H9 (cell line): ENCODE measurements around the gene ST6GALNAC6. TPM values are rescaled to one million over a fixed set of nuclear protein-coding genes. Genes with fewer than 3 reads are reported as not detected.

Experiments used
- DNase-seq: peaks from one replicate; pipeline ENCODE4 v3.0.0-alpha.2; 2017
- H2AFZ ChIP-seq: one replicate; pipeline ENCODE4 v1.6.1; 2013; ENCODE audit warnings: mild to moderate bottlenecking, low read length, control low read depth, moderate library complexity
- H2AK5ac ChIP-seq: 2 replicates; pipeline ENCODE4 v1.6.1; 2013; ENCODE audit warnings: low read length, control low read depth, mixed read lengths; ENCODE audit not compliant: insufficient read length
- H2BK120ac ChIP-seq: one replicate; pipeline ENCODE4 v1.6.1; 2013; ENCODE audit warnings: low read depth, mild to moderate bottlenecking, low read length, control low read depth, inconsistent platforms; ENCODE audit not compliant: poor library complexity, severe bottlenecking
- H2BK12ac ChIP-seq: 2 replicates; pipeline ENCODE4 v1.6.1; 2013; ENCODE audit warnings: low read length, control low read depth, mixed read lengths, low read depth; ENCODE audit not compliant: insufficient read length
- H2BK15ac ChIP-seq: 2 replicates; pipeline ENCODE4 v1.6.1; 2013; ENCODE audit warnings: low read depth, low read length, control low read depth
- H2BK20ac ChIP-seq: one replicate; pipeline ENCODE4 v1.6.1; 2013; ENCODE audit warnings: low read depth, mild to moderate bottlenecking, low read length, control low read depth, inconsistent platforms; ENCODE audit not compliant: poor library complexity, severe bottlenecking
- H2BK5ac ChIP-seq: 2 replicates; pipeline ENCODE4 v1.6.1; 2013; ENCODE audit warnings: low read length, control low read depth, mixed read lengths; ENCODE audit not compliant: insufficient read length
- H3K14ac ChIP-seq: 2 replicates; pipeline ENCODE4 v1.6.1; 2013; ENCODE audit warnings: low read length, control low read depth; ENCODE audit not compliant: insufficient read depth
- H3K18ac ChIP-seq: 2 replicates; pipeline ENCODE4 v1.6.1; 2013; ENCODE audit warnings: low read depth, mild to moderate bottlenecking, mixed read lengths, low read length, control low read depth; ENCODE audit not compliant: insufficient read length
- H3K23ac ChIP-seq: 2 replicates; pipeline ENCODE4 v1.6.1; 2013; ENCODE audit warnings: low read length, control low read depth, mixed read lengths, low read depth; ENCODE audit not compliant: insufficient read length
- H3K23me2 ChIP-seq: 2 replicates; pipeline ENCODE4 v1.6.1; 2013; ENCODE audit warnings: low read depth, mild to moderate bottlenecking, mixed read lengths, low read length, control low read depth; ENCODE audit not compliant: insufficient read length, poor library complexity, severe bottlenecking
- H3K27ac ChIP-seq: 2 replicates; pipeline ENCODE4 v1.5.1; 2013; ENCODE audit warnings: low read length, control low read depth, mixed read lengths, low read depth; ENCODE audit not compliant: insufficient read length
- H3K27me3 ChIP-seq: 2 replicates; pipeline ENCODE4 v1.6.1; 2013; ENCODE audit warnings: low read length, control low read depth, inconsistent platforms; ENCODE audit not compliant: insufficient read depth
- H3K4ac ChIP-seq: 2 replicates; pipeline ENCODE4 v1.6.1; 2013; ENCODE audit warnings: low read depth, mild to moderate bottlenecking, control low read depth, inconsistent platforms, low read length, moderate library complexity
- H3K4me1 ChIP-seq: 2 replicates; pipeline ENCODE4 v1.6.1; 2013; ENCODE audit warnings: low read length, control low read depth, inconsistent platforms; ENCODE audit not compliant: insufficient read depth
- H3K4me2 ChIP-seq: 2 replicates; pipeline ENCODE4 v1.6.1; 2013; ENCODE audit warnings: low read length, control low read depth, mixed read lengths; ENCODE audit not compliant: insufficient read length, insufficient read depth
- H3K56ac ChIP-seq: 2 replicates; pipeline ENCODE4 v1.6.1; 2013; ENCODE audit warnings: low read depth, mild to moderate bottlenecking, mixed read lengths, low read length, control low read depth; ENCODE audit not compliant: insufficient read length
- H3K79me1 ChIP-seq: 2 replicates; pipeline ENCODE4 v1.6.1; 2013; ENCODE audit warnings: low read depth, mild to moderate bottlenecking, moderate library complexity, low read length, control low read depth, inconsistent platforms; ENCODE audit not compliant: insufficient read depth, poor library complexity, severe bottlenecking
- H3K79me2 ChIP-seq: 2 replicates; pipeline ENCODE4 v1.6.1; 2013; ENCODE audit warnings: low read length, control low read depth, inconsistent platforms; ENCODE audit not compliant: insufficient read depth
- H3K9ac ChIP-seq: 2 replicates; pipeline ENCODE4 v1.6.1; 2013; ENCODE audit warnings: low read length, control low read depth, mixed read lengths; ENCODE audit not compliant: insufficient read length; ENCODE audit errors: extremely low read depth
- H3K9me3 ChIP-seq: one replicate; pipeline ENCODE4 v1.6.1; 2013; ENCODE audit warnings: low read depth, low read length, inconsistent platforms; ENCODE audit not compliant: control insufficient read depth
- H3T11ph ChIP-seq: one replicate; pipeline ENCODE4 v1.6.1; 2013; ENCODE audit warnings: mild to moderate bottlenecking, low read length, control low read depth, inconsistent platforms
- H4K20me1 ChIP-seq: one replicate; pipeline ENCODE4 v1.6.1; 2013; ENCODE audit not compliant: control insufficient read depth, insufficient read length, insufficient read depth
- H4K5ac ChIP-seq: 2 replicates; pipeline ENCODE4 v1.6.1; 2013; ENCODE audit warnings: low read depth, mild to moderate bottlenecking, mixed read lengths, low read length, control low read depth; ENCODE audit not compliant: insufficient read length
- H4K8ac ChIP-seq: replicated peaks from 2 replicates; pipeline ENCODE4 v1.6.1; 2013; ENCODE audit warnings: low read length, control low read depth, mixed read lengths, low read depth; ENCODE audit not compliant: insufficient read length
- H4K91ac ChIP-seq: 2 replicates; pipeline ENCODE4 v1.6.1; 2013; ENCODE audit warnings: low read depth, mild to moderate bottlenecking, moderate library complexity, mixed read lengths, low read length, control low read depth; ENCODE audit not compliant: insufficient read length
- H3K27ac Mint-ChIP-seq, 3 experiments: 2 replicates in 2 of 3; 3 replicates in 1 of 3; pipeline ENCODE4 v1.8.0; 2020 to 2021; ENCODE audit warnings: mixed read lengths in 3 of 3, mild to moderate bottlenecking in 1 of 3, moderate library complexity in 1 of 3
- H3K27me3 Mint-ChIP-seq: 2 replicates; pipeline ENCODE4 v1.8.0; 2021; ENCODE audit warnings: low read depth, mild to moderate bottlenecking, moderate library complexity, mixed read lengths
- H3K36me3 Mint-ChIP-seq, 3 experiments: 2 replicates in 2 of 3; 3 replicates in 1 of 3; pipeline ENCODE4 v1.8.0; 2020 to 2021; ENCODE audit warnings: low read depth in 3 of 3, mixed read lengths in 3 of 3; ENCODE audit not compliant: insufficient read depth in 1 of 3
- H3K4me1 Mint-ChIP-seq, 2 experiments: 2 replicates each; pipeline ENCODE4 v1.8.0; 2020; ENCODE audit warnings: mixed read lengths in 2 of 2
- H3K4me3 Mint-ChIP-seq, 2 experiments: 2 replicates in 1 of 2; 3 replicates in 1 of 2; pipeline ENCODE4 v1.8.0; 2020 to 2021; ENCODE audit warnings: mild to moderate bottlenecking in 2 of 2, mixed read lengths in 2 of 2, moderate library complexity in 1 of 2
- H3K9me3 Mint-ChIP-seq, 2 experiments: 2 replicates in 1 of 2; 3 replicates in 1 of 2; pipeline ENCODE4 v1.8.0; 2020; ENCODE audit warnings: mild to moderate bottlenecking in 2 of 2, mixed read lengths in 2 of 2, moderate library complexity in 1 of 2
- WGBS: extraction: QIAGEN DNeasy Blood & Tissue Kit; methylation state at CpG from one replicate; pipeline ENCODE4 v1.1.7; 2013; ENCODE audit warnings: missing lambda C conversion rate, low lambda C conversion rate, mixed read lengths; ENCODE audit not compliant: insufficient read length; ENCODE audit errors: extremely low coverage; 5-methylcytosine and 5-hydroxymethylcytosine counted together
- total RNA-seq: library from RNA; stranded (reverse); gene quantifications from 2 replicates; pipeline ENCODE4 v1.2.1, GENCODE V29; 2021
- TF ChIP-seq, protein P1 (sequence below): fragments of 200-600 bp; sonication (generic); conservative IDR thresholded peaks from 3 replicates; pipeline ENCODE4 v1.8.0; 2021; ENCODE audit warnings: antibody characterized with exemption, mild to moderate bottlenecking

The ST6GALNAC6 gene
- total RNA-seq, 1 experiment from 2014 or later, result 29.8 TPM

DNA sequence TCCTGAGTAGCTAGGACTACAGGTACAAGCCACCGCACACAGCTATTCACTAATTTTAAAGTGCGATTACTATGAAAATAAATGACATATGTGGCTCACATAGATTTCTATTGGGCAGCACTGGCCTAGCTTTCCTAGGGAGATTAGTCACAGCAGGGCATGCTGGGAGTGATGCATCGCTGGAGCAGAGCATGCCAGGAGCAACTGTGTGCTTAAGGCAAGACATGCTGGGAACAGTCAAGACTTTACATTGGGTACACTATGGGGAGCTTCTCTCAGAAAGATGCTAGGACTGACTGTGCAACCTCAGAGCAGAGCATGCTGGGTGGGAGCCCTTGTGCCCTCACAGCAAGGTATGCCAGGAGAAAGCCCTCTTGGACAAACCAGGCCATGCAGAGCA is 9.3 kb downstream of the ST6GALNAC6 start:
- TF ChIP-seq, protein P1, sequence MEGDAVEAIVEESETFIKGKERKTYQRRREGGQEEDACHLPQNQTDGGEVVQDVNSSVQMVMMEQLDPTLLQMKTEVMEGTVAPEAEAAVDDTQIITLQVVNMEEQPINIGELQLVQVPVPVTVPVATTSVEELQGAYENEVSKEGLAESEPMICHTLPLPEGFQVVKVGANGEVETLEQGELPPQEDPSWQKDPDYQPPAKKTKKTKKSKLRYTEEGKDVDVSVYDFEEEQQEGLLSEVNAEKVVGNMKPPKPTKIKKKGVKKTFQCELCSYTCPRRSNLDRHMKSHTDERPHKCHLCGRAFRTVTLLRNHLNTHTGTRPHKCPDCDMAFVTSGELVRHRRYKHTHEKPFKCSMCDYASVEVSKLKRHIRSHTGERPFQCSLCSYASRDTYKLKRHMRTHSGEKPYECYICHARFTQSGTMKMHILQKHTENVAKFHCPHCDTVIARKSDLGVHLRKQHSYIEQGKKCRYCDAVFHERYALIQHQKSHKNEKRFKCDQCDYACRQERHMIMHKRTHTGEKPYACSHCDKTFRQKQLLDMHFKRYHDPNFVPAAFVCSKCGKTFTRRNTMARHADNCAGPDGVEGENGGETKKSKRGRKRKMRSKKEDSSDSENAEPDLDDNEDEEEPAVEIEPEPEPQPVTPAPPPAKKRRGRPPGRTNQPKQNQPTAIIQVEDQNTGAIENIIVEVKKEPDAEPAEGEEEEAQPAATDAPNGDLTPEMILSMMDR, result no peak
- Histone ChIP-seq H3K79me1 (no peaks in the 10 kb centered on the region), H3K9ac (no peak overlapping the region), H3K18ac (no peak overlapping the region), H2BK15ac (no peak overlapping the region), H2BK12ac (no peak overlapping the region), H3K23me2 (no peaks in the 10 kb centered on the region), H3K9me3 (no peaks in the 10 kb centered on the region), H3K27me3 (no peaks in the 10 kb centered on the region), H4K20me1 (no peaks in the 10 kb centered on the region), H3T11ph (no peak overlapping the region), H3K4me1 (no peaks in the 10 kb centered on the region), H3K14ac (no peak overlapping the region), H3K79me2 (no peaks in the 10 kb centered on the region), H4K8ac (no peak overlapping the region), H3K4ac (no peak overlapping the region), H4K91ac (no peak overlapping the region), H3K27ac (no peak overlapping the region), H3K23ac (no peak overlapping the region), H2BK20ac (no peak overlapping the region), H3K56ac (no peak overlapping the region), H2AFZ (no peak overlapping the region), H2BK120ac (no peak overlapping the region), H3K4me2 (no peak overlapping the region), H4K5ac (no peak overlapping the region), H2AK5ac (no peak overlapping the region), H2BK5ac (no peak overlapping the region)
- Mint-ChIP-seq H3K9me3 (peaks cover 9% of the 10 kb centered on the region in 2 experiments; a peak in 3 of 5 replicates), H3K27ac (no peak overlapping the region), H3K4me3 (no peak overlapping the region; a peak in 1 of 5 replicates), H3K36me3 (peaks cover 38 to 68% (median 65%) of the 10 kb centered on the region in 3 experiments), H3K4me1 (peaks cover 0 to 10% of the 10 kb centered on the region in 2 experiments; a peak in 2 of 4 replicates), H3K27me3 (no peaks in the 10 kb centered on the region)
- WGBS, result no CpG with 5 or more reads among the region's 3 CpGs
- no peak for DNase-seq
